ENCODE results near the gene HNRNPA2B1. TPM values are rescaled to one million over a fixed set of nuclear protein-coding genes. Genes with fewer than 3 reads are reported as not detected.

HNRNPA2B1 gene
- total and polyA plus RNA-seq, 2 of the 8 experiments (the other 6 are each of a cell fraction or from before 2014, with no cell fraction given) = 276 to 1,255 TPM

DNA sequence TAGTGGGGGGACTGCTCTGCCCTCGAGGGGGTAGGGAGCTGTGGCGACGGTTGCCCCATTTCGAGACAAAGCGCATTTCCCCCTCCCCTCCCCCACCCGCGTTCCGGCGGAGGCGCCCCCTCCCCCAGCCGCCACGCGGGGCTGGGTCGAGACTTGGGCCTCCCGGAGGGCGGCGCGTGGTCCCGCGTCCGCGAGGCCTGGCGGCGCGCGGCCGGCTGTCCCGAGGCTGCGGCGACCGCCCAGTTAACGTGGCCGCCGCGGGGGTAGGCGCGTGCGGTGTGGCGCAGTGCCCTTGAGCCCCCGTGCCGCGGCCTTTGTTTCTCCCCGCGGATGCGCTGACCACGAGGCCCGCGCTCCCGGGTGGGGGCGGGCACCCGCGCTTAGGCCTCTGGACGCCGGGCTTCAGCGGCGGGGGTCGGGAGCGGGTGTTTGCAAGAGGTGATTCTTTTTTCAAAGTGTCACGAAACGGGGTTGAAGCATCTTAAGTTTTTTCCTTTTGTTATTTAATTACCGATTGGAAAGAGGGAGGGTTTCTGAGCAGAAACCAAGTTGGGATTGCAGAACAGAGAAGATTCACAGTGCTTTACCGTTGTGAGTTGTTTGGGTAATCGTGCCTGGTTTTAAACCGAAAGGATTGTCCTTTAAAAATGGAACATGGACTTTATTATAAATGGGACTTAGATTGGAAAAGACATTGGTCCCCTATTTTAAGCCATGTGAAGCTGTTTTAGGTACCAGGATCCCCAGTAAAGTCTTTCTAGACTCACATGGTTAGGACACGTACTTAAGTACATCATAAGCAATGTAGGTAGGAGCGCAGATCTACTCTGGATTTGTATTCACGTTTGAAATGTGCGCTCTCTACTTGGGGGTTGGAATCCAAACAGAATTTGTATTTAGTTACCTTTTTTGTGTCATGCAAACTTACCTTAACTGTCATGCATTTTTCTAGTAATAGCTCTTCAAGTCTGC, 1.8 kb upstream of the HNRNPA2B1 start (continued):
- TF ChIP-seq KDM4A (IDR thresholded peaks at IDR 0.05; ENCODE audit: low read depth, low read length, severe bottlenecking) (peak; percentile 1), RXRA (IDR thresholded peaks at IDR 0.05; ENCODE audit: insufficient read depth, low read depth, low read length) (no peak), POU5F1 (IDR thresholded peaks at IDR 0.05; ENCODE audit: low read depth, low read length) (no peak), TAF7 (optimal IDR thresholded peaks at IDR 0.05; ENCODE audit: borderline replicate concordance, low read depth, low read length) (peak; percentile 57)

All from H1 (cell line).